T-helper 2 cell treated with Interferon-gamma antibody and Interleukin-4, amounts not matched to agents 100 ng/mL and 5 ng/mL, for 36 hours (primary cell): Measurements from ENCODE around the gene TMEM26. TPM values are rescaled to one million over a fixed set of nuclear protein-coding genes. Genes with fewer than 3 reads are reported as not detected.

ENCODE experiments used
- intact Hi-C: fragments of 100-400 bp; cut with micrococcal nuclease; formaldehyde crosslinking; loops from one replicate; pipeline ENCODE4 v1.15.1; 2023
- total RNA-seq: library from RNA; stranded (reverse); gene quantifications from 2 replicates; pipeline ENCODE4 v1.2.3, GENCODE V29; 2022

Gene TMEM26
- total RNA-seq, 1 donor from 2014 or later: not detected

DNA sequence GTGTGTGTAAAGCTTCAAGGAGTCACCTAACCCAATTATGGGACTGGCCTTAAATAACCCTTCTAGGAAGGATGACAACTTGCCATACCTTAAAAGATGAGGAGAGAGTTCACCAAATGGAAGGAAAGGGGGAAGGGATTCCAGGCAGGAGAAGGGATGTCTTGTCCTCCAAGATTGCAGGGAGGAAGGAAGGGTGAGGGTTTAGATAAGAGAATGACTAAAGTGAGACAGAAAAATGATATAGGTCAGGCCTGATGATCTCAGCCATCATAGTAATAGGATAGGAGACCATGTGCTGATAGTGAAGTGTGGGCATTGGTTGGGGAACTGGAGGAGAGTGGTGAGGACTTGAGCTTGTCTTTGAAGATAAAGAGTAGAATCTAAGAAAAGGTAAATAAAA, 7.7 kb upstream of the TMEM26 start:
- intact Hi-C loops: no loop called here

DNA sequence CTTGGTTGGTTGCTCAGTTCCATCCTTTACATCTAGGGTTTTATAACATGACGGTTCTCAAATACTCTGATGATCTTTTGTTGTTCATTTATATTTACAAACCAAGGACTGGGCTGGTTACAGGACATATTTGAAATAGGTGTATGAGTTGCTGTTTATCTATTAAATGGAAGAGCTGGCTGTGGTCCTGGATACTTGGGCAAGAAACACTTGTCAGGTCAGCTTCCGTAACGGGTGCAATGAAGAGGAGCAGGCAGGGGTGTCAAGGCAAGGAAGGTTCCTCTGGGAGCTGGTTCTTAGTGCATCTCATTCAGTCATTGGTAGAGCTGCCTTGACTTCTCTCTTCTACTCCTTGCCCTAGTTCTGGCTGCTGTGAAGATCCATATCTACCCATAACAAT, 4.8 kb upstream of the TMEM26 start:
- intact Hi-C loops: no loop called here

DNA sequence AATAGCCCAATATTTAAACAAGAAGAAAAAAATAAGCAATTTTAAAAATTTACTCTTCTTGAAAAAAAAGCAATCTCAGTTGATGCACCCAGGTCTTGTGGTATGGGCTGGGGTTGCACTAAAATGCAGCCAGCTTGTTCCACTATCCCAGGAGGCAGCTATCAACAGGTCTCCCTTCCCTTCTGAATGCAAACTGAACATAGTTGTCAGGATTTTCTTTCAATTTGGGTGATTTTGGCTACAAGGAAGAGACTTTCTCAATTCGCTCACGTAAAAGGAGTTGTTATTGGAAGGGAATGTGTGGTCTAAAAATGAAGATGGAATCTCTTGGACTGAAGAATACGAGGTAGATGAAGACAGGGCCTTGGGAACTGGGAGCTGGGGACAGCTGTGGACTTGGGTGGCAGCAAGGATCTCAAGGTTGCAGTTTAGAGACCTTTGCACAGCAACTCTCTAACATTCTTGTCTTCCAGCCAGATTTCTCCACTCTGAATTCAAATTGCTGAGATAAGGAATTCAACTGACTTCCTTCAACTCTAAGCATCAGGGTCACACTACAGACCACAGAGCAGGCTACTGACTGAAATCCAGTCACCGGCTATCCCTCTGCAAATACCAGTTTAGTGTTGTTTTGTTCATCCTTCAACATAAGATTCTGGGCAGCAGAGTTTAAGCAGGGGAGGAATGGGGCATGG, 3.1 kb upstream of the TMEM26 start:
- intact Hi-C loops: no loop called here

DNA sequence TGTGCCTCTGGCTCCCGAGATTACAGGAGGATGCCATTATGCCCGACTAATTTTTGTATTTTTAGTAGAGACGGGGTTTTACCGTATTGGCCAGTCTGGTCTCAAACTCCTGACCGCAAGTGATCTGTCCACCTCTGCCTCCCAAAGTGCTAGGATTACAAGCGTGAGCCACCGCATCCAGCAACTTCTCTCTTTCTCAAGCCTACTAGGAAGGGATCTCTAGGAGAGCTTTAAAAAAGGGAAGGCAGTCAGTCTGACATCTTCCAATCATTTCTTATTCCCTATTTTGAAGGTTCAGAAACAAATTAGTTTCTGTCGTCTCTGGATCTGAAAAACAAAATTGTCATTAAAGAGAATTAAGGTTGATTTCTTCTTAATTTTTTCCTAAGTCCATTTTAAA, 2.5 kb upstream of the TMEM26 start:
- intact Hi-C loops: no loop called here

DNA sequence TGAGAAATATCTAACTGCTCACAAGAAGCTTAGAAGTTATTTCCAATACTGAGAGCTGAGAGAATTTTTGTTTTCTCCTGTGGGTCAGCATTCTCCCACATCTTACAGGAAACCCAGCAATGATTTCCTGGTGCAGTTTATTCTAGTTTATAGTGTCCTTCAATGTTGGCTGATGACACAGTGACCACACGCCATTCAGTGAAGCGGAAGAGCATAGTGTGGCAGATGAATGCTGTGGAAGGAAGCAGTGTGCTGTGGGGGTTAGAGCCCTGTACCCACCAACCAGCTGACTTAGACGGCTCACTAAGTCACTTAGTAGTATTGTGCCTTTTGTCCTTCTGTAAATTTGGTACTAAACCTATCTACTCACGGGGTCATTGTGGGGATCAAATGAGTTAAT, 1.4 kb upstream of the TMEM26 start:
- intact Hi-C loops: no loop called here

DNA sequence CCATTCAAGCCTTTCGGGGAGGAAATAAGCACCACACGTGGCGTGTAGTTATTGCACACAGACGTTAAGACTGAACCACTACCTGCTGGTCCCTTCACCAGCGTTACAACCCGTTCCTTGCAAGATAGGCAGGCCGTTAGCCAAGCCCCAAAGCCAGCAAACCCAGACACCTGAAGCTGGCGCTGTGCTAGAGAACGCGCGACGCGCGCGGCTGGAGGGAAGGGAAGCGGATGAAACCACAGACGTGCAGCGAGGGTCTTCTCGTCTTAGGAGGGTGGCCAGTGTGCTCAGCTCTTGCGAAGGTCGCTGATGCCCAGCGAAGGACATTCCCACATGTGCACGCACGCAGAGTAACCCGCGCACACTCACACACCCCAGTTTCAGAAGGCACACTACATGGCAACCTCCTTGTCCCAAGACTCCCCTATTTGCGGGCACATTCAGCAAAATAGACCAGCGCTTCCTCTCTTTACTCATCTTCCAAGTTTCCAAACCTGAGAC, 980 bp downstream of the TMEM26 start:
- intact Hi-C loops: no loop called here

DNA sequence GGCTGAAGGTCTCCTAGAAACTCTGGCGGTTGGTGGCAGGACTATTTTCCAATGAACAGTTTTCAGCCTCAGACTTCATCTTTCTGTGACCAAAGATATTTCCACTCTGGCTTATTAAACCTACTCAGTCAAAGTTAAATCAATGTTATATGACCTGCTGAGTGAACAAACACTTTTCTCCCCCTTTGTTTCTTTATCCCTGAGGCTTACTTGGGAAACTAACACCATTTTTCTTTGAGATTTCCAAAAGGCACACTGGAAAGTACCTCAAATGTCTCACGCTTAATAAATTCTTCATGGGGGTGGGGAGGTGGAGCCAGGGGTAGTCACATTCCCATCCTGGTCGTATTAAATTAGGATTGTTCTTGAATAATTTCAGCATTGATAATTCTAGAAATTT, 1.8 kb downstream of the TMEM26 start:
- intact Hi-C loops: no loop called here

DNA sequence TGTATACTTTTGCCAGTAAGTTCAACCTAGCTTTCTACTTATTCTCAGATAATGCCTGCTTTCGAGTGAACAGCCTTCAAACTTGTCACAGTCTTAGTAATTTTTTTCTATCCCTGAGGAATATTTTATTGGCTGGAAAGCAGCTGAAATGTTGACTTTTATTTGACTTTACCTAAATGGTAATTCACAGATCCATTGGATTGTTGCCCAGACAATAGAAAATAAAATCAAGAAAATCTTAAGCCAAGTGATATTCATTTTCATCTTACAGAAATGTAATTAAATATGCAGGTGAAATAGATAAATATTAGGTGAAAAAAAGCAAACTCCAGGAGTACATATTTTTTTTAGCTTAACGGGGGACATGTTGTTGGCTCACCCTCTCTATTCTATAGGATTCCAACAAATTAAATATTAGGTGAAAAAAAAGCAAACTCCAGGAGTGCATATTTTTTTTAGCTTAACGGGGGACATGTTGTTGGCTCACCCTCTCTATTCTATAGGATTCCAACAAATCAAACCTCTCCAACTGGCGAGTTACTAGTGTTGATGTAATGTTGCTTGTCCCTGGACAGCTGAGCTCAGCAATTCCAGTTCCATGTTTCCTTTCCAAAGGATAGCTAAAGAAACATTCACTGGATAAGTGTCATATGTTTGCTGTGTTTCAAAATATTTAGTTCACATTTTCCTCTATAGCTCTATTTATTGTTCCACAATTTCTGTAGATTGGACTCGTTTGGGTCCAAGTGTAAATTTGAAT, 4.2 kb downstream of the TMEM26 start:
- intact Hi-C loops: no loop called here

DNA sequence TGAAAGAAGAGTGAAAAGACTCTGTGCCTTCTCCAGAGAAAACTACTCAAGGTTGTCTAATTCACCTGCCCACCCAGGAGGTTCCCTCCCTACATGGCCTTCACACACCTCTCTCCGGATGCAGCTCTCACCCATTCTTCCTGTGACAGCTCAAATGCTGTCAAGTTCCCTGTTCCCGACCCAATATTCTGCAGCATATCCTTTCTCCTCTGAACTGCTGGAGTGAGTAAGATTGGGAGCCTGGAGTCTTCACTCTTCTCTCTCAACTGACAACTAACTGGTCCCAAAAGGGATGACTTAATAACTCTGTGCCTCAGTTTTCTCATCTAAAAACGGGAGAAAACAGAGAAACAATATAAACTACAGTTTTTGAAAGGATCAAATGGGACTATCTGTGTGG, 5.1 kb downstream of the TMEM26 start:
- intact Hi-C loops: no loop called here

DNA sequence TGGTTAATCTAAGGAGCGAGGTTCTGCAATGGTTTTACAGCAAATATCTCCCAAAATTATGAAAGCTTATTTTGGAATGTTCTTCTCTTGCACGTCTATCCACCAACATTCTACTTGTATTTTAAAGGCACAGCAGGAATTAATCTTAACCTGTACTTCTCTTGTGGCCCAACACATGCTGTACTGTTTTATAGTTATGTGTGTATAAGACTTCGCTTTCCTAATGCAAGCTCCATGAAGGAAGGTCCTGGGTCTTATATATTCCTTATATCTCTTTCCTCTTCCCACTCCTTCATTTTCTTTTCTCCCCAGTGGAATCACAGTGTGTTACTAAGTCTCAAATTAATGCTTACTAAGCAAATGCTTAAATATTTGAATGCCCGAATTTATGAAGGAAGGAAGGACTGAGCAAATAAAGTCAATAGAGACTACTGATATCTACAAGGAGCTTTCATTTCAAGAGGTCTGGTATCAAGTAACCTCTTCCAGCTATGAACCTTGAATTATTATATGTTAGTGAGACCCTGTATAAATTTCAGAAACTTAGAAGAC, 14.0 kb downstream of the TMEM26 start:
- intact Hi-C loops: no loop called here

DNA sequence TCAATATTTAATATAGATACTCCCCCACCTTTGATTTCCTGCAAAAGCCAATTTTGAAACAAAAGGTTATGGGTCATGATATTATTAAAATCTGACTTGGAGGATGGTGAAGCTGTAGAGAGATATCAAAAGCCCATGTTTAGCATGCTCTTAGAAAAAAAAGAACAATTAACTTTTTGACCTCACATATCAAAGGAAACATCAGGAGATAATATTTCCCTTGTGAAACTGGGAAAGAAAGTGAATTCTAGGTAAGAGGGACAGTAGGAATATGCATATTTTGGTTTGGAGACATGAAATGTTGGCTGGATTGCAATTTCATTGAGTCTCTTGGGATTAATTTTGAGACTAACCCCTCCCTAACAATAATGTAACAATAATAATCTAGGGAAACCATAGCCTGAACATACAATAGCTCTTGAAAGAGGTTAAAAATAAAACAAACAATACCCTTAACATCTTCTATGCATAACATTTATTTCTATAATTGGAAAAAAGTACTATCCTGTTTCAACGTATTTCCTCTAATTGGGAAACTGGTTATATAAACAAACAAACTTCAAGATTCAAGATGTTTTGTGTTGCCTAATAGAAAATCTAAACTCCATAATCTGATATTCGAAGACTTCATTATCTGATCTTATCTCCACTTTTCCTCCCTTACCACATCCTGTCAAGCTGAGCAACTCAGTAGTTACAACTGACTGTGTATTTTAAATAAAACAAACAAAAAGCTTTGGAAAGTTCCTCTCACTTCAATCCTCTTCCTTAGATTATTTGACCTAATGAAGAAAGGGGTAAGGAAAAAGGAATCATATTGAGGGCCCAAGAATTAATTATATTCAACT, 14.8 kb downstream of the TMEM26 start:
- intact Hi-C loops: loop anchor here (1.0 kb wide), 1 partner anchor 323 kb away; no protein-coding TSS in a partner anchor

DNA sequence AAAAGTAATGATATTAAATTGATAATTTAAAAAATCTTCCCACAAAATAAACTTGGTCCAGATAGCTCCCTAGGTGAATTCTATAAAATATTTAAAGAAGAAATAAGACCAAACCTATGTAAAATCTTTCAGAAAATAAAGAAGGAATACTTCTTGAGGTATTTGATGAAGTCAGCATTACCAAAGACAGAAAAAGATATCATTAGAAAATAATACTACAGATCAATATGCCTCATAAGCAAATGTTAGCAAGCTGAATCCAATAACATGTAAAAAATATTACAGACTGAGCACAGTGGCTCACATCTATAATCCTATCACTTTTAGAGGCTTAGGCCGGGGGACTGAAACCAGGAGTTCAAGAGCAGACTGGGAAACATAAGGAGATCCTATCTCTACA, 30.0 kb downstream of the TMEM26 start:
- intact Hi-C loops: no loop called here

DNA sequence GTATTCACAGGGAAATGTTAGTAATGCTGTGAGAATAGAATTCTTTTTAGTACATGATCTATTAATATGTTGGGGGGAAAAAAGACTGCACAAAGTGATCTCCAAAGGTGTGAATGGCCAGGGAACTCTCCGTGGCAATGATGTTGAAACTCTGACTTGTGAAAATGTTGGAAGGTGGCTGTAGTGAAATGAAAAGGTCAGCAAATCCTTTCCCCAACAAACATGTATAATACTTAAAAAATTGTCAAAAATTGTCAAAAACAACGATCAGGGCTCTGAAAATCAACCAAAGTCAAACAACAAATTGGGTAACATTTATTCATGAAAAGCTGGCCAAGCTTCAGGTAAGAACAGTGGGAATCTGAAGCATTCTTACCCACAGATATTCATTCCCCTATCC, 35.5 kb downstream of the TMEM26 start:
- intact Hi-C loops: no loop called here

DNA sequence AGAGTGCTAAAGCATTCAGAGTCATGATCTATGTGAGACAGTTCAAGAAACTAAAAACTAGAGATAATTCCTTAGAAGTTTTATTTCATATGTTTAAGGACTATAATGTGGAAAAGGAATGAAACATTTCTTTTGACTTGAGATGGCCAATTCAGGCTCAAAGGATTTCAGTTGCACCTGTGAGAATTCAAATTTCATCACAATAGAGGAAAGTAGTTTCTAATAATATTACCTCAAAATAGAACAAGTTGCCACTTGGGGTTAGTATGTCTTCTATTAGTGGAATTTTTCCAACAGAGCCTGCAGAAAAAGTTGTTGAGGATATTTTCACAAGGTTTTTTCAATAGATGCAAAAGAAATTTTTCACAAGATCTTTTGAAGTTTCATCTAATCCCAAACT, 37.4 kb downstream of the TMEM26 start:
- intact Hi-C loops: no loop called here

DNA sequence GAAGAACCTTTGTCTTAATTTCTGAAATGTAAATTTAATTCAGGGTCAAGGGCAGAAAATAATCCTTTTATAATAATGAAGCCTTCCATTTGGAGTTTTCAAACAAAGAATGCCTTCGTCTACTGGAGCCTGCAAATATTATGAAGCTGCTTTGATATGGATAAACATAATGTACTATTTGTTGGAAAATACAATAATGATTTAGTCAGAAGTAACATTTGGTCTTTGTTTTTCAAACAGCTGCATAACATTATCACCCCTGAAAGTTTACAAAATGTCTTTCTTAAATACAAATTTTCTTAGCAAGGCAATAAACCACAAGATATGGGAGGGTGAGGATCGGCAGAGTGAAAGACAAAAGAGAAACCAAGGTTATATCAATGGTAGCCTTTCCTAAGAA, 41.5 kb downstream of the TMEM26 start:
- intact Hi-C loops: no loop called here

DNA sequence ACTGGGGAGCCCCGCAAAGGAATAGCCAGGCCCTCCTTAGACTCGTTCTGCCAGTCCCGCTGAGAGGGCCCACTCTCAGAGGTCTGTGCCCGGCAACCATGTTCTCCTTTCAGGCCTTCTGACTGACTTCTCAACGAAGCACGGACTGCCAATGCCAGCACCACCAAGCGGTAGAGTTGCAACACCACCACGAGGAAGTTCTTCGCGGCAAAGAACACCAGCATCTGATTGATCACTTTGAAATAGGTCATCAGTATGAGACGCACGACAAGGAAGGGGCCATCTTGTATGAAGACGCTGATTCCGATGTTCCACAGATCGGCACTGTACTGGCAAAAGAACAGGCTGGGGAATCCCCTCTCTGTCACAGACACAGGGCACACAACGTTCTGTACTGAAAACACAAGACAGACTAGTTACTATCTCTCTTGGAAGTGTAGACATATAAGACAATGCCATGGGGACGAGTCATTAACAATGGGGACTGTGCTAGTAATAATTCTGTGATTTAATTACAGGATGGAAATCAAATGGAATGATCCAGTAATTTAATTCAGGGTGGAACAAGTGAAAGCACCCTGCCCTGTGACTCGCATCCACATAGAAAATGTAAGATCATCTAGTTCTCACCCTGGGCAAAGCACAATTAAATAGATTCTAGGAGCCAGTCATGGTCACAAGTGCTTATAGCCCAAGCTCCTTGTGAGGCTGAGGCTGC, 42.7 kb downstream of the TMEM26 start:
- intact Hi-C loops: no loop called here

DNA sequence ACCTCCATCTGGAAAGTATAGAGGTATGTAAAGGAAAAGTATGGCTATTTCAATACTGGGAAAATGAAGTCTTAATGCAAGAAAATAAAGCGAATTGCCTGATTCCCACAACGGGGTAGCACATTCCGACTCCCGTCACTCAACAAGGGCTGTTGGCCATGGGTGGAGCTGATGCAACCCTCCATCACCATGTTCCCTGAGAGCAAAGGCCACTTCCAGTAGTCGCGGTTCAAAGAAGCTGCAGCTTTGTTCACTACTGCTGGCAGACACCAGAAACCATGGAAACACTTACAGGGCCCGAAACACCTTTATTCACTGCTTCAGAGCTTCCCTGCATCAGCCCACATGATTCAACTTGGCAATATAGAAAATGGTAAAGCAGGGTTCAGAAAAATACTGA, 44.0 kb downstream of the TMEM26 start:
- intact Hi-C loops: no loop called here

DNA sequence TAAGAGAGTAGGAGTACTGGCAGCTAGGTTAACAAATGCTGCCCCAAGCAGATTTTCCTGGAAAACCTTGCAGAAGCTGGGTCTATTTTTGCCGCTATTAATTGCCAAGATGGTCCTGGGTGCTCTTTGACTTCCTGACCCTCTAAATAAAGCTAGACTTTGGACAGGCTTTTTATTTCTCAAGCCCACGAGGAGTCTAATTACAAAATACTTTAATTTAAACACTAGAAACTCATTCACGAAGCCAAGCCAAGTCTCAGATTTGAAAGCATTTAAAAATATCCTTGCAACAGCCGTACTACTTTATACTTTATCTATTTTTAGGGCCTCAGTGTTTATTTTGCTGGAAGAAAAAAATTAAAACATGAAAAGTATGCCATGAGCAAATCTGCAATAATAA, 45.1 kb downstream of the TMEM26 start:
- intact Hi-C loops: no loop called here

DNA sequence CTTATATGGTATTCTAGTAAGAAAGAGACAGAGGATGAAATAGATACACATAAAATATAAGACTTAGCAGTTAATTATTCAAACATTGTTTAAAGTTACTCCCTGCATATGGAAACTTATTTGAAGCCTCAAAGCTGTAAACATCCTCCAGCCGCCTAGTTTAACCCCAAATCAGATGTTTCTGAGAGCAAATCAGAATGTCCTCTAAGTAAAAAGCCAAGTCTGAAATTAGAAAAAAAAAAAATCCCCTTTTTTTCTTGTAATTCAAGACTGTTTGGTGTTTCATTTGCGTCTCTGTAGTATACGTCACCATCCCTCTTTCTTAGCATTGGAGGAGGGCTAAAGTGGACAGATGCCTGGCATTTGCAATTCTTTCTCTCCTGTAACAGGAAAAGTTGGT, 46.4 kb downstream of the TMEM26 start:
- intact Hi-C loops: no loop called here

DNA sequence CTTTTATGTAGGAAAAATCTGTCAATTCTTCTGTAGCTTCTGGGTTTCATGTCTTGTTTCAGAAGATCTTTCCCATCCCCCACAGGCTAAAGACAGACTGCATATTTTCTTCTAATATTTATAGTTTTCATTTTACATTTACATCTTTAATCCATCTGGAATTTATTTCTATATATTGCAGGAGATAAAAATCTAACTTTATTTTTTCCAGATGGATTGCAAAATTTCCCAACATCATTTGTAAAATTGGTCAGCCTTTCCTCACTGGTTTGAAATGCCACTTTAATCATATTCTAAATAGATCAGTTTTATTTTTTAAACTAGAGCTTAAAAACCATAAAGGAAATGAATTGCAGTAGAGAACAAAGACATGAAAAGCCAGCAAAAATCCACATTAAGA, 46.9 kb downstream of the TMEM26 start:
- intact Hi-C loops: no loop called here

DNA sequence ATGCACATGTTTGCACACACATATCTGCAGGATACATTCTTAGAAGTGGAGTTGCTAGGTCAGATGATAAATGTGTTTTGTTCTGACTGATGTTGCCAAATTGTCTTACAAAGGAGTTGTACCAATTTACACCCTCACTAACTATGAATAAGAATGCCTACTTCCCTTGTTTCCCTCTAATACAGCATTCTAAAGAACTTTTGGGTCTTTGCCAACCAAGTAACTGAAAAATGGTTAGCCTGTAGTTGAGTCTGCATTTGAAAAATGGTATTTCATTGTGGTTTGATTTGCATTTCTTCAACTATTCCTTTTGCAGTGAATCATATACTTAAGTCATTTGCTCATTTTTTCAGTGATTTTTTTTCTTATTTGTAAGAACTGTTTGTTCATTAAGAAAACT, 48.4 kb downstream of the TMEM26 start:
- intact Hi-C loops: no loop called here
